GM21717 (cell line): ENCODE measurements around the gene SCCPDH.
A peak's percentile ranks its signal among the peaks of the same experiment; 100 is the strongest.

ENCODE experiments used
- ATAC-seq: cut with Tn5 transposase; IDR thresholded peaks from one replicate; pipeline ENCODE4 v1.9.1; 2021; ENCODE audit warnings: mild to moderate bottlenecking, moderate library complexity; ENCODE audit not compliant: unreplicated experiment

Gene SCCPDH

GRCh38 chr1:246784621-246785493 lies 60.6 kb downstream of the SCCPDH start:
- peak; percentile 43 for ATAC-seq

- ATAC-seq = no peak
Observed at GRCh38 chr1:246785494-246786111, 61.4 kb downstream of the SCCPDH start.

GRCh38 chr1:246786606-246787238 lies 62.5 kb downstream of the SCCPDH start:
- no peak for ATAC-seq

DNA sequence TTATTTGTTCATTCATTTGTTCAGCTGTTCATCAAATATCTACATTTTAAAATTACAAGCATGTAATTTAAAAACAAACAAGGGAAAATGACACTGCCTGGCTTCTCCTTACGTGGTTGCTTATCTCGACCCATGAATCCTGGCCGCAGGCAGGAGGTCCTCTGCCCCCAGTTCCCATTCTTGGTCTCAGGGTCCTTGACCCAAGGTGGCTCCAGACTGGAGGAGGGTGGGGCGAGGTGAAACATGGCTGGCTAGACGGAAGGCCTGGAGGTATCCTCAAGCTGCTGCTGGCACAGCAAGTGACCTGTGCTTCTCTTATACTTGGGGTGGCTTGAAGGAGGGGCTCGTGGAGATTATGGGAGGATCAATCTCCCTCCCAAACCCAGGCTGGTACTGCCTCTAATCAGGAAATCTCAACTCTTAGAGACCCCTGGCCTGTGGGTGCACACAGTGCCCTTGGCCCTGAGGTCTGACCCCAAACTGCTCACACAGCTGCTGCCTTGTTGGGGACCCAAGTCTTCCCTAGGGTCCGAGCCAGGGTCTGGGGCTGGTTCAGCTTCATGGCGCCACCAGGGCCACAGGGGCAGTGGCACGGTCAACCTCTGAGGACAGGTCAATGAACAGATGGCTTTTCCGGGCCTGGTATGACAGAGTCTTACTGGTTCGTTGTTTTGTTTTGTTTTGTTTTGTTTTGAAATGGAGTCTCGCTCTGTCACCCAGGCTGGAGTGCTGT lies 63.7 kb downstream of the SCCPDH start:
- no peak for ATAC-seq

DNA sequence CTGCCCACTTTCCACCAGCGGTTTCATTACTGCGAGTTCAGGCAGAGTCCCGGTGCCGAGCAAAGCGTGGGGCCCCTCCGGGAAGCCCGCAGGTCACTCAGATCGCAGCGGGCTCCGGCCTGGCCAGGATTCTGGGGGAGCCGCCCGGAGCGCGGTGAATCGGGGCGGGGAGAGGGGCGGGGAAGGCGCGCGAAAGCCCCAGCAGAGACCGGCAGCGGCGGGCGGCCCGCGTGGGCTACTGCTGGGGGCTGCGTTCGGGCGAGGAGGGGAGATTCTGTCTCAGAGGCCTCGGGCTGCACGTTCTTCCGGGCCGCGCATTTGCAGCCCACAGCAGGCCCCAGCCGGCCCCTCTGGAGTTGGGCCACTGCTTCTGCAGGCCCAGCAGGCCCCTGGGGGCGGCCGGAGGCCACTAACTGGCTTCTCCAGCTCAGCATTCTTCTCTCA lies 64.7 kb downstream of the SCCPDH start:
- no peak for ATAC-seq

GRCh38 chr1:246789454-246790339 lies 65.5 kb downstream of the SCCPDH start:
- ATAC-seq = no peak

DNA sequence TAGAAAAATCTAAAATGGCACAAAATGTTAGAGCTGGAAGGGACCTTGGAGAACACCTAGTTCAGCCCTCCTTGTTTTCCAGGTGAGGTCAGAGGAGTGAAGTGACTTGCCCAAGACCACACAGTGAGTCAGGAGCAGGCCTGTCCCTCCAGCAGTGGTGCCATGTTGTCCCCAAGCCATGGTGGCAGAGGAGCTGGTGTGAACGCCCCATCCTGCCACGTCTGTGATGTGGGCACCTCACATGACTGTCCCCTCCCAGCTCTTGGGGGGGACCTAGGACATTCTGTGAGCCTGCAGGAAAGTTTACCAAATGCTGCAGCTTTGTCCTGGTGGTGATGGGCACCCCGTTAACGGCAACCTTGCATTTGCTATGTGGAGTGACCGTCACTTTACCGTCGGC lies 66.2 kb downstream of the SCCPDH start:
- no peak for ATAC-seq

DNA sequence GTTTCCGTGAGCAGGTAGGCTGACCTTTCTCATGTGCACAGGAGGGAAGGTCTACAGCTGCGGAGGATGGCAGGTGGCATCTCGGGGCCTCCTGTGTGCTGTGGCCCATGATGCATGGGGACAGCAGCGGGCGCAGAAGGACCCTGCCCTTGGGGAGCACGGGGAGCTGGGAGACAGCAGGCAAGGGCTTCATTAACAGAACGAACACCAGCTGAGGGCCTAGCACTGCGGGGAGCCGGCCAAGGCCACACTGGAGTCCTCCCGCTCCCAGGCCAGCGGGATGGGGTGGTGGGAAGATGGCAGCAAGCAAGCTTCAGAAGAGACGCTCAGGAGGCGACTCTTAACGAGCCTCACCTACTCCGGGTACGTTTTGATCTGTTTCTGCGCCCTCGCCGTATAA lies 66.6 kb downstream of the SCCPDH start:
- no peak for ATAC-seq

DNA sequence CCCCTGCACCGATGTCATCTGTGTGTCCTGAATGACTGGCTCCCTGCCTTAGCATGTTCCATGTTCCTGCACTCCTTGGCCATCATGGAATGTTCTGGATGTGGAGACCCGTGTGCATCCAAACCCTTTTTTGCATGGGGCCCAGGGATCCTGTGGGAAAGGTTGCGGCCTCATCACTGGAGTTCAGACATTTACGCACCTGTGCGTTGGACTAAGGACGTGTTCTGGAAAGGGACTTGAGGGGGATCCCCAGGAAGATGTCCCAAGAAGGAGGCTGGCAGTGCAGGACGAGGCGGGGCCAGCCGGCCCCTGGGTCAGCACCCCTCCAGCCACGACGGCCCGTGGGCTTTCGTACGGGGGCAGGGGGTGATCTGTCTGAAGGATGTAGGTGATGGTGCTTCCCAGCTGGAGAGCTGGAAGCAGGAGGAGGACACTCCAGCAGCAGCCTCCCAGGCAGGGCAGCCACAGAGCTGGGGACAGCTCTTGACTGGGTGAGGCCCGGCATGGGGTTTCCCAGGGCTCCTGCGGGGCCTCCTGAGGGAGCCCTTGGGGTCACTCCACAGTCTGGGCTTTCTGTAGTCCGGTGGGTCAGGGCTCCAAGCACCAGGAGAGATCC lies 67.2 kb downstream of the SCCPDH start:
- no peak for ATAC-seq

DNA sequence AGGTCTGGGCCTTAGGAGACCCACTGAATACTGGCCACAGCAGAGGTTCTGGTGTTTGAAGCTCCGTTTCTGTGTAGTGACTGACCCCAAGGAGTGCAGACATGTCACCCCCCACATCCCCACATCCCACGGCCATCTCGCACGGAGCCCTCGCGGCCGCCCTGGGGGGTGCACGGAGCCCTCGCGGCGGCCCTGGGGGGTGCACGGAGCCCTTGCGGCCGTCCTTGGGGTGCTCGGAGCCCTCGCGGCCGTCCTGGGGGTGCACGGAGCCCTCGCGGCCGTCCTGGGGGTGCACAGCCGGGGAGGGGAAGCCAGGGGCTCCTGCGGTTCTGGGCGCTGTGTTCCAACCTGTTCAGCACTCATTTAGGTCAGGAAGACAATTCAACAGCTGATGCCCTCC lies 68.4 kb downstream of the SCCPDH start:
- no peak for ATAC-seq

DNA sequence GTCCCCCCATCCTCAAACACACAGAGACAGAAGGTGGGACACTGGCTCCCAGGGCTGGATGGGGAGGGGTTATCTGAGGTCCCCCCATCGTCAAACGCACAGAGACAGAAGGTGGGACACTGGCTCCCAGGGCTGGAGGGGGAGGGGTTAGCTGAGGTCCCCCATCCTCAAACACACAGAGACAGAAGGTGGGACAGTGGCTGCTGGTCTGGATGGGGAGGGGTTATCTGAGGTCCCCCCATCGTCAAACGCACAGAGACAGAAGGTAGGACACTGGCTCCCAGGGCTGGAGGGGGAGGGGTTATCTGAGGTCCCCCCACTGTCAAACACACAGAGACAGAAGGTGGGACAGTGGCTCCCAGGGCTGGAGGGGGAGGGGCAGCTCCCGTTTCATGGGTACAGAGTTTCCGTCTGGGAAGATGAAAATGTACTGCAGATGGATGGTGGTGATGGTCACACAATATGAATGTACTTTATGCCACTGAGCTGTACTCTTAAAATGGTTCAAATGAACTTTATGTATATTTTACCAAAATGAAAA lies 69.2 kb downstream of the SCCPDH start:
- ATAC-seq = no peak

DNA sequence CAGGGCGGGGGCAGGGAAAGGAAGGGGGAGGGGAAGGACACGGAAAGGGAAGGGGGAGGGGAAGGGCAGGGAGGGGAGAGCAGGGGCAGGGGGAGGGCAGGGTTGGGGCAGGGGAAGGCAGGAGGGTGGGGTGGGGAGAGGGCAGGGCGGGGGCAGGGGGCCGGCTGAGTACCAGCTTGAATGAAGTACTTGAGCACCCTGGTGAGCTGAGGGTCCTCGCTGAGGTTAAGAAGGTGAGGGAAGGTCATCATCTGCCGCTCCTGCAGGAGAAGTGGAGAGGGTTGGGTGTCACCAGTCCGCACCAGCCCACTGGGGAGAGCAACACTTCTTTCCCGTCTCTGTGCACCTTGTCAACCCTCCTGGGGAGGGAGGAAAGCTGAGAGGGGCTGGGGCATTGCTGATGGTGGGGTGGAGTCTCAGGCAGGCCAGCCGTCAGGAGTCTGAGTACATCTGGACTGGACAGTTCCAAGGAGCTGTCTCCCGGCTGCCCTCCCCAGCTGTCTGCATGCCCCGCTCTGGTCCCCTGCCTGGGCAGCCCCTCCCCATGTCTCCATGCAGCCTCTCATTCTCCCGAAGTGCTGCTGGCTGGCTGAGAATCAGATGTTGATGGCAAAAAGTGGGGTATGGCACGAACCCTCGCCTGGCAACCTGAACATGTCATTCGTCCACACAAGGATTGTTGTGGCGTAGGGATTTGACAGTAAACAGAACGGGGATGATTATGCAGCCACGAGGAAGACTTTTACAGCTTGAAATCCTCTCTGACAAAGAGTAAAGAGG lies 70.0 kb downstream of the SCCPDH start:
- ATAC-seq = no peak

- ATAC-seq = no peak
Observed at GRCh38 chr1:246794828-246795671, 70.8 kb downstream of the SCCPDH start.

DNA sequence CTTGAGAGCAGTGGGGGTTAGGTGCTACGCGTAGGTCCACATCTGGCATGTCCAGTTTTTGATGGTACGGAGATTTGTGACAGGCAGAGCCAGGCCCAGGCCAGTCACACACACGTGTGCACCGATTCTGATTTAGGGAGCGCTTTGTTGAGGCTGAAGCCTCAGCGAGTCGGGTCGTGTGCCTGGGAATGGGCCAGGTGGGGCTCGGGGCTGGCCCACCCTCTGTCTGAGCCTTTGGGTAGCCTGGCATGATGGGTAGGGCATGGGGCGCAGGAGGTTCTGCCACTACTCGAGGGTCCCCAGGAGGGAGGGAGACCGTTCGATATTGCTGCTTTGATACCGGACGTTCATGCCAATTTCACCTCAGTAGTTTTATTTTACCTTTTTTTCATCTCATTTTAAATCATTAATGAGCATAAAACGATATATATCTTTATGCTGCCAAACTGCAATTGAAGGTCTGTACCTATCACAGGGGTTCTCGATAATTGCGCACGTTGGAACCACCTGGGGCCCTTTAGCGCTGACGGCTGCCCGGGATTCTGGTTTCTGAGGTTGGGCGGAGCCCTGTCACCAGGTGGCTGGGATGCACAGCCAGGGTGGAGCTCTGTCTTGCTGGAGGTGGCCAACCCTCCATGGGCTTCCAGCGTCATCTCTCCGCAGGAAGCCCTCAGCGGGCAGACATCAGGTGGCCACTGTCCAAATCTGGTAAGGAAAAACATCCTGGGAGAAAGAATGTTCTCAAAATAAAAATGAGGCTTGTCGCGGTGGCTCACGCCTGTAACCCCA lies 71.9 kb downstream of the SCCPDH start:
- ATAC-seq = no peak

GRCh38 chr1:246797157-246797556 lies 72.9 kb downstream of the SCCPDH start:
- no peak for ATAC-seq

DNA sequence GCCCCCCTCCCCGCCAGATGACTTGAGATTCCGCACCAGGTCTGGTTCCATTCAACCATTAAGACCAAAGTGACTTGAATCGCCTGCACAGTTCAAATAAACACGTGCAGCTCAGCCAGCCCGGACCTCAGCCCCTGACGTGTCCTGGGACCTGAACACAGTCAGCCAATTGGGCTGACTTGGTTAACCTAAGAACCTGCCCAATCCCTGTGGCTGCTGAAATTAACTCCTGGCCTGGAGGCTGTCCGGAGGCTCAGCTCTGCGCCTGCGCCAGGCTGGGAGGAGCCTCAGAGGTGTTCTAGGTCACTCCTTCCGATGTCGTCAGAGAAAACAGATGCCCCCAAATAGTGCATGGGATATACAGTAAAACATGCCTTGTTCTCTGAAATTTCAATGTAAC lies 73.4 kb downstream of the SCCPDH start:
- ATAC-seq = no peak

- no peak for ATAC-seq
Observed at GRCh38 chr1:246798107-246798506, 73.9 kb downstream of the SCCPDH start.
